ENCODE results near the gene DCC. TPM values are rescaled to one million over a fixed set of nuclear protein-coding genes. Genes with fewer than 3 reads are reported as not detected.

The DCC gene, protein sequence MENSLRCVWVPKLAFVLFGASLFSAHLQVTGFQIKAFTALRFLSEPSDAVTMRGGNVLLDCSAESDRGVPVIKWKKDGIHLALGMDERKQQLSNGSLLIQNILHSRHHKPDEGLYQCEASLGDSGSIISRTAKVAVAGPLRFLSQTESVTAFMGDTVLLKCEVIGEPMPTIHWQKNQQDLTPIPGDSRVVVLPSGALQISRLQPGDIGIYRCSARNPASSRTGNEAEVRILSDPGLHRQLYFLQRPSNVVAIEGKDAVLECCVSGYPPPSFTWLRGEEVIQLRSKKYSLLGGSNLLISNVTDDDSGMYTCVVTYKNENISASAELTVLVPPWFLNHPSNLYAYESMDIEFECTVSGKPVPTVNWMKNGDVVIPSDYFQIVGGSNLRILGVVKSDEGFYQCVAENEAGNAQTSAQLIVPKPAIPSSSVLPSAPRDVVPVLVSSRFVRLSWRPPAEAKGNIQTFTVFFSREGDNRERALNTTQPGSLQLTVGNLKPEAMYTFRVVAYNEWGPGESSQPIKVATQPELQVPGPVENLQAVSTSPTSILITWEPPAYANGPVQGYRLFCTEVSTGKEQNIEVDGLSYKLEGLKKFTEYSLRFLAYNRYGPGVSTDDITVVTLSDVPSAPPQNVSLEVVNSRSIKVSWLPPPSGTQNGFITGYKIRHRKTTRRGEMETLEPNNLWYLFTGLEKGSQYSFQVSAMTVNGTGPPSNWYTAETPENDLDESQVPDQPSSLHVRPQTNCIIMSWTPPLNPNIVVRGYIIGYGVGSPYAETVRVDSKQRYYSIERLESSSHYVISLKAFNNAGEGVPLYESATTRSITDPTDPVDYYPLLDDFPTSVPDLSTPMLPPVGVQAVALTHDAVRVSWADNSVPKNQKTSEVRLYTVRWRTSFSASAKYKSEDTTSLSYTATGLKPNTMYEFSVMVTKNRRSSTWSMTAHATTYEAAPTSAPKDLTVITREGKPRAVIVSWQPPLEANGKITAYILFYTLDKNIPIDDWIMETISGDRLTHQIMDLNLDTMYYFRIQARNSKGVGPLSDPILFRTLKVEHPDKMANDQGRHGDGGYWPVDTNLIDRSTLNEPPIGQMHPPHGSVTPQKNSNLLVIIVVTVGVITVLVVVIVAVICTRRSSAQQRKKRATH (N-terminal part only)
- 0.08 and 0.43 TPM in 2 replicates for total RNA-seq (2014; rRNA removed; shearing (Covaris generic))
- polyA plus RNA-seq (2015; cell fraction: cytosol; rRNA removed): 0.15 and 0.20 TPM in 2 replicates
- polyA plus RNA-seq (2015; cell fraction: nucleus; rRNA removed): 0.05 and 0.50 TPM in 2 replicates

DNA sequence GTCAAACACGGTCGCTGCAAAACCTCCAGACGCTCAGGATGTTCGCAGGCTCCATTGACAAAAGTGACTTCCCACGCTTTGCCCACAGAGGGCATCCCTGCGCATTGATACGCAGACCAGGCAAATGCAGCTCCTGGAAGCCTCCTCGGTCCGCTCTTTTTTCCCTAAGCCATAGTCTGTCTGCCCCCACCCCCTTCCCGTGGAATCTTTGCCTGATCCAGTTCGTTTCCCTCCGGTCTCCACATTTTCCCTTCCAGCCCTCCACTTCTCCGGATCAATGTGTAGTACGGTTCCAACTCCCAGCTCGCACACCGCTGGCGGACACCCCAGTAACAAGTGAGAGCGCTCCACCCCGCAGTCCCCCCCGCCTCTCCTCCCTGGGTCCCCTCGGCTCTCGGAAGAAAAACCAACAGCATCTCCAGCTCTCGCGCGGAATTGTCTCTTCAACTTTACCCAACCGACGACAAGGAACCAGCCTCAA, at the start of gene DCC:
TSS of gene DCC (plus strand) at position 307 of the 481 bp plus-strand sequence. CDS start 591 bp downstream, outside the sequence.
- in situ Hi-C loops (cut with HindIII; ENCODE audit: low pct_unique_long_range_greater_than_20kb, low sequenced_read_pairs): no loop called here
- peak; percentile 72 for DNase-seq (ENCODE audit: low read depth, low spot score)

DNA sequence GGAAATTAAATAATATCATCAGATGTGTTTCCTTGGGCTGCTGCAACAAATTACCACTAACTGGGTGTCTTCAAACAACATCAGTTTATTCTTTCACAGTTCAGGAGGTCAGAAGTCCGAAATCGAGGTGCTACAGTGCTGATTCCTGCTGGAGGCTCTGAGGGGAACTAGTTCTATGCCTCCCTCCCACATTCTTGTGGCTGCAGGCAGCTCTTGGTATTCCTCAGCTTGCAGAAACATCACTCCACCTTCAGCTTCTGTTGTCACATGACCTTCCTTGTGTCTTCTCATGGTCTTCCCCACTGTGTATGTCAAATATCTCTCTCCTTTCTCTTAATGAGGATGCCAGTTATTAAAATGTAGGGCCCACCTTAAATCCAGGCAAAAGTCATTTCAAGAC, 29.3 kb upstream of the DCC start:
- in situ Hi-C loops (cut with HindIII; ENCODE audit: low pct_unique_long_range_greater_than_20kb, low sequenced_read_pairs): no loop called here

DNA sequence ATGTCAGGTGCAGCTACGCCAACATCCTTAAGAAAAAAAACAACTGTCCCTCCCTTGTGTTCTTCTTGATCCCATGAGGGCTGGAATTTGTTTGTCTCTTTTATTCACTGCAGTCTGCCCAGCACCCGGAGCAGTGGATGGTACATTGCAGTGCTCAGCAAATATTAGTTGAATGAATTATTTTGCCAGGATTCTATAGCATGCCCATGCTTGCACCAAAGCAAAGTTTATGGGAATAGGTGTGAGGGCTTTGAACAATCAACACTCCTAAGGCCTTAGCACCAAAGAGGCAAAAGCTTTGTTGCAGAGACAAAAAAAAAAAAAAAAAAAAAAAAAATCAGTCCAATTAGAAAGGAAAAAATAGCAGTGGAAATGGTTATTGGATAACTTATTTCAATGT, 28.7 kb upstream of the DCC start:
- in situ Hi-C loops (cut with HindIII; ENCODE audit: low pct_unique_long_range_greater_than_20kb, low sequenced_read_pairs): no loop called here
- no peak for DNase-seq (ENCODE audit: low read depth, low spot score)

More for the DNA sequence above, 29.3 kb upstream of the DCC start:
- no peak for DNase-seq (ENCODE audit: low read depth, low spot score)

DNA sequence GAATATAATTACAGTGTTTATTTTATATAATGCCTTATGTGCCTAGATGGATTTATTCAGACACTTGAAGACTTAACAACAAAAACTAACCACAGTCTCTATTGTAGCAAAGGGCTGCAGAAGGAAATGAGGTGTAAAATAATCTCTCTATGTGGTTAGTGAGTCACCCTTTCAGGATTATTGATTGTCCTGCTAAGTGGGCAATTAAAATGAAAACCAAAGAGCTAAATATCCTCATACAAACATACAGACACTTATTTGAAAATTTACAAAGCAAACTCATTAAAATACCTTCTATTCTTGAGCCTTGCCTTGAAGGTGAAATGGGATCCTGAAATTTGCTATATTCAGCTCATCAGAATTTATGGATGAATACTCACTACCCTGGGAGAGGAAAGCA, 27.7 kb upstream of the DCC start:
- in situ Hi-C loops (cut with HindIII; ENCODE audit: low pct_unique_long_range_greater_than_20kb, low sequenced_read_pairs): no loop called here
- DNase-seq (ENCODE audit: low read depth, low spot score): no peak

DNA sequence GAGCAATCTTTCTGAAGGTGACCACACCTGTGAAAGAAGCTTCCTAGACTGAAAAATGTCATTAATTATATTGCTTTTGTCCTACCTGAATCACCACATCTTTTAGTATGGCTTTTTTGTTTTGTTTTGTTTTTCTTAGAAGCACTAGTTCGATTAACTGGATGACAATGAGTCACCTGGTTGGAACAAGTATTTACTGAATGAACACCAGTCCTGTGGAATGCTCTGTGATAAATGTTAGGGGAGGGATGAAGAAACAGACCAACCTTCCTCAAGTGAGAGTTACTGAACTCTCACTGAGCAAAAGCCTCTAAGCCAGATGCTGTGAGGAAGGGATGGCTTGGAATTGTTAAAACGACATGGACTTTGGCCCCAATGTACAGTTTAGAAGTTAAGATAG, 26.8 kb upstream of the DCC start:
- no peak for DNase-seq (ENCODE audit: low read depth, low spot score)
- in situ Hi-C loops (cut with HindIII; ENCODE audit: low pct_unique_long_range_greater_than_20kb, low sequenced_read_pairs): no loop called here

DNA sequence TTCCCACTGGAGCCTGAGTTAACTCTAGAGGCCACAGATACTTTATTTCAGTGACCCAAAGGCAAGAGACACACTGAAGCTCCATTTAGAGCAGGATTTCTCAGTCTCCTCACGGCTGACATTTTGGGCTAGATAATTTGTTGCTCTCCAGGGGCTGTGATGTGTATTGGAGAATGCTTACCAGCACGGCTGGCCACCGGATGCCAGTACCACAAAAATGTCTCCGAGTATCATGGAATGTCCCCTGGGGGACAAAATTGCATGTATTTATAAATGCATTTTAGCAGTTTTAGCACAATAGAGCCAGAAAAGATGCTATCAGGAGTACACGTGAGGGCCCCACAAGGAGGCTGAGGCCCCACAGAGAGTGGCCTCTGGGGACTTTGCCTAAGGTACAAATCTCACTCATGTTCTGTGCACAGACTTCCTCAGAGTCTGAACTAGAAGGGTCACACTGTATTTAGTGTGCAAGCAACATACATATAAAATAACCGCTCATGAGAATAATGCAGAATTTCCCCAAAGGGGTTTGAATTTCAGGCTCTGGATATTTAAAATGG, 20.5 kb upstream of the DCC start:
- no peak for DNase-seq (ENCODE audit: low read depth, low spot score)
- in situ Hi-C loops (cut with HindIII; ENCODE audit: low pct_unique_long_range_greater_than_20kb, low sequenced_read_pairs): no loop called here

DNA sequence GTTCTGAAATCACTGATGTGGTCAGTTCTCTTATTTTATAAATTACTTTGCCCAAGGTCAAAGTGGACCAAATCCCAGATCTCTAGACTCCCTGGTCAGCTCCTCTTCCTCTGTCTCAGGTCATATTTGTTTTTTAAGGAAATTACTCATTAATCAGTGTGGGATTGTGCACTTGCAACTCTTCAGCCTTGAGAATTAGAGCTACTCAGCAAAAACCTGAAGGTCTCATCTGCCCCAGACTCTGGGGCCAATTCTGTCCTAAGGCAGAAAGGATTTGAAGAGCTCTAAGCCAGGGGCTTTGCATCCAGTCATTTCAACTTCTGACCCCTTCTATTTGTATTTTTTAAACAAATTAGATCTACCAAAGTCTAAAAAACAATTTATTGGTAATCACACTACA, 17.7 kb upstream of the DCC start:
- DNase-seq (ENCODE audit: low read depth, low spot score): no peak
- in situ Hi-C loops (cut with HindIII; ENCODE audit: low pct_unique_long_range_greater_than_20kb, low sequenced_read_pairs): no loop called here

DNA sequence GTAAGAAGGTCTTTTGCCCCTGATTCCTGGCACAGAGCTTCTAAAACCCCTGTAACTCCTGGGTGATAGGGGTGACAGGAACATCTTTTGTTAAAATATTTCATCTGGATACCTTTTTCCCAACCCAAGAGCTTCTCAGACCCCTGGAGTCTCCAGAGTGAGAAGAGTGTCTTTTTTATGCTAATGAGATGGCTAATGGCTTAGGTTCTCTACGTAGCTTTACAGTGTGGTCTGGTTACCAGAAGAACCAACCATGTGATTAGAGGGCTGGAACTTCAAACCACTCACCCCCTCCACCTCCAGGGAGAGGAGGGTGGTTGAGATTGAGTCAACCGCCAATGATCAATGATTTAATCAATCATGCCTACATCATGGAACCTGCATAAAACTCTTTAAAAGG, 16.2 kb upstream of the DCC start:
- in situ Hi-C loops (cut with HindIII; ENCODE audit: low pct_unique_long_range_greater_than_20kb, low sequenced_read_pairs): no loop called here
- no peak for DNase-seq (ENCODE audit: low read depth, low spot score)

DNA sequence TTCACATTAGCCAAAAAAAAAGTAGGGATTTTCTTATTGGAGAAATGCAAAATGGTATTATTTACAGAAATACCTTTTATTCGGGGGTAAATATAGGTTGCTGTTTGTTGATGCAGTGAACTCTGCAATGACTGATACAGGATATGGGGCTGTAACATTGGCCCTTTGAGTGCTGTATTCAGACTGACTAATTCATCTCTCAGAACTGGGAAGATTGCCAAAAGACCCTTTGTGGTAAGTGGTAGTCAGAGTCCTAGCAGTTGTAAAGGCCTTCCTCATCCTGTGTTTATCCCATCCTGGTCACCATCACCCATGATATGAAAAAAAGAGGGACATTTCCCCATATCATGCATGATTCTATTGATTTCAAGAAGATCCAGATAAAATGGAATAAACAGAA, 14.0 kb upstream of the DCC start:
- no peak for DNase-seq (ENCODE audit: low read depth, low spot score)
- in situ Hi-C loops (cut with HindIII; ENCODE audit: low pct_unique_long_range_greater_than_20kb, low sequenced_read_pairs): no loop called here

DNA sequence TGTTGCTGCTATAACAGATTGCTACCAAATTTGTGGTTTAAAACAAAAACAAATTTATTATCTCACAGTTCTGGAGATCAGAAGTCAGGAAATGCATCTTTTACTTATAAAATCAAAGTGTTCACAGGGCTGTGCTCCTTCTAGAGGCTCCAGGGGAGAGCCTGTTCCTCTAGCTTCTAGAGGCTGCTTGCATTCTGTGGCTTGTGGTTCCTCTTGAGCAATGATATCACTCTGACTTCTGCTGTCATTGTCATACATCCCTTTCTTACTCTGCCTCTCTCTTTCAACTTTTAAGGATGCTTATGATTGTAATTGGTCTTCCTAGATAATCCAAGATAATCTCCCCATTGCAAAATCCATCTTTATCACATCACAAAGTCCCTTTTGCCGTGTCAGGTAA, 6.1 kb upstream of the DCC start:
- DNase-seq (ENCODE audit: low read depth, low spot score): no peak
- in situ Hi-C loops (cut with HindIII; ENCODE audit: low pct_unique_long_range_greater_than_20kb, low sequenced_read_pairs): no loop called here

DNA sequence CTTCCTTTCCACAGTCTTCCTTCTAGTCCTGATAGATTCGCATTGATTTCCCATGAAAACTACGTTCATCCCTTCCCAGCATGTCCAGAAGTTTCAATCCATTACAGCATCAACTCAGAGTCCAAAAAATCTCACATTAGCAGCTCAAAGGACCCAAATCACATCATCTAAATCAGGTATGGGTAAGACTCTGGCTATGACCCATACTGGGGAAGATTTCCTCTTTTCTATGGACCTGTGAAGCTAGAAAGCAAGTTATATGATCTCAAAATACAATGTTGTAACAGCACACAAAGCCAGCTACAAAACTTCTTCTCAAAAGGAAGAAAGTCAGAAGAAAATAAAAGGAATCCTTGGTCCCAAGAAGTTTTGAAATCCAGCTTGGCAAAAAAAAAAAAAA, 5.7 kb upstream of the DCC start:
- in situ Hi-C loops (cut with HindIII; ENCODE audit: low pct_unique_long_range_greater_than_20kb, low sequenced_read_pairs): no loop called here
- no peak for DNase-seq (ENCODE audit: low read depth, low spot score)

DNA sequence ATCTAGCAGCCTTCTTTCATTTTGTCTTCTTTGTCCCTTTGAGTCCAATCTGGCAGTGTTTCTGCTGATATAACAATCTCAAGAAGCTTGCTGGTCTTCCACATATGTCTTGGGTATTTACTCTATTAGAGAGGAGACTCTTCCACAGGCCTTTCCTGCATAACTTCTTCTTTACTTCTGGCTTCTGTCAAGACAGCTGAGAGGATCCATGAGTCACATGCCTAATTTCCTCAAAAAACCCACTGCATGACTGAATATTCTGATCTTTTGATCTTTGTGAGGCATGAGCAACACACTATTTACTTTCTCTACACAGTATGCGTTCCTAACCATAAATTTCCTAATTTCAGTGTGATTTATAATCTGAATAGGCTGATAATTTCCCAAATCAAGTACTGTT, 5.1 kb upstream of the DCC start:
- in situ Hi-C loops (cut with HindIII; ENCODE audit: low pct_unique_long_range_greater_than_20kb, low sequenced_read_pairs): no loop called here
- DNase-seq (ENCODE audit: low read depth, low spot score): no peak

DNA sequence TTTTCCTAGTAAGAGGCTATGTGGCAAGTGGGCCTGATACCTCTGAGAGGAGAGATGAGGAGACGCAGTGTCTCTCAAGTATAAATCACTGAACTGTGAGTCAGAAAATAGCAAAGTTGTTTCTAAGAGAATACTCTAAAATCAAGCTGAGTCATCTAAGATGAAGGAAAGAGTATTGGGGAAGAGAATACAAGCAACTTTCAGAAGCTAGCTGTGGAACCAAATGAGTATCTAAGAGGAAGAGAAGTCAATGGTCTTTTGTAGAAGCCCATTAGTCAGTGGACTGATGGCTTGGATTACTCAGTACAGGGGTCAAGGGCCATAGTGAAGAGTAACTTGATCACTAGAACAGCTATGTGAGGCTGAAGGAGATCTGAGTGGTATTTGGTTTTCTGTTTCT, 2.7 kb upstream of the DCC start:
- DNase-seq (ENCODE audit: low read depth, low spot score): no peak
- in situ Hi-C loops (cut with HindIII; ENCODE audit: low pct_unique_long_range_greater_than_20kb, low sequenced_read_pairs): no loop called here

DNA sequence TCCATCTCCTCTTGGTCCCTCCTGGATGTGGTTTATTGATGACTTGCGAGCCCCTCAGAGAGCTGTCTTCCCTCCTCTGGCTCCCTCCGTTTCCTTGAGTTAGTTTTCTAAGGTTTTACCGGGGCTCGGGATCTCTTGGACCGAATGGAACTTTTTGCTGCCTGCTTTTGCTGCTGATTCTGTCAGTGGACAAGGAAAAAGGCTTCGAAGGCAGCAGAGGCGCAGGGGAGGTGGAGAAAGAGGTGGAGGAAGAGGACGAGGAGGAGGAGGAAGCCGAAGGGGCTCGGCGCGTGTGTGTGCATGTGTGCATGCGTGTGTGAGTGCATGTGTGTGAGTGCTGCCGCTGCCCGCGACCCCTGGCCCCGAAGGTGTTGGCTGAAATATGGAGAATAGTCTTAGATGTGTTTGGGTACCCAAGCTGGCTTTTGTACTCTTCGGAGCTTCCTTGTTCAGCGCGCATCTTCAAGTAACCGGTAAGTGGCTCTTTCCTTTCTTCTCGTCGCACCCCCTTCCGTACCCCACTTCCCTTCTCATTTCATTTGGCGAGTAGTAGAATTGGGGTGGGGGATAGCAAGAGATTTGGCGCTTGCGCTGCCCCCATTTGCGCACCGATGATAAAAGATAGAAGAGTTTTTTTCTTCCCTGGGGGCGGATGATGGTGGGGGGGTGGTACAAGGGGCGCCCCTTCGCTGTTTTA, 557 bp downstream of the DCC start:
- DNase-seq (ENCODE audit: low read depth, low spot score): no peak
- in situ Hi-C loops (cut with HindIII; ENCODE audit: low pct_unique_long_range_greater_than_20kb, low sequenced_read_pairs): no loop called here

DNA sequence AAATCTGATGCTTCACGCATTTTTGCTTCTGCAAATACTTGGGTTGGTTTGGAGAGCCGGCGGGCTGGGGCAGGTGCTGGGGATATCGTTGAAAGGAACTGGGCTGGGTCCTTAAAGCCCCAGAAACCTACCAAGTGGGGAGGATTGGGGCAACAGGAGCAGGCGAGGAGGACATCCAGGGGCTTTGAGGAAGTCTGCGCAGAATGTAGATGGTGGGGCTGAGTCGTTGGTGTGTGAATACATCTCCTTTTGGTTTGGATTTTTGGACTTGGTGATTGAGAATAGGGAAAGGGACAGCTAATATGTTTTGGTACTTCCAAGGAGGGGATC, 1.1 kb downstream of the DCC start:
- no peak for DNase-seq (ENCODE audit: low read depth, low spot score)
- in situ Hi-C loops (cut with HindIII; ENCODE audit: low pct_unique_long_range_greater_than_20kb, low sequenced_read_pairs): no loop called here

DNA sequence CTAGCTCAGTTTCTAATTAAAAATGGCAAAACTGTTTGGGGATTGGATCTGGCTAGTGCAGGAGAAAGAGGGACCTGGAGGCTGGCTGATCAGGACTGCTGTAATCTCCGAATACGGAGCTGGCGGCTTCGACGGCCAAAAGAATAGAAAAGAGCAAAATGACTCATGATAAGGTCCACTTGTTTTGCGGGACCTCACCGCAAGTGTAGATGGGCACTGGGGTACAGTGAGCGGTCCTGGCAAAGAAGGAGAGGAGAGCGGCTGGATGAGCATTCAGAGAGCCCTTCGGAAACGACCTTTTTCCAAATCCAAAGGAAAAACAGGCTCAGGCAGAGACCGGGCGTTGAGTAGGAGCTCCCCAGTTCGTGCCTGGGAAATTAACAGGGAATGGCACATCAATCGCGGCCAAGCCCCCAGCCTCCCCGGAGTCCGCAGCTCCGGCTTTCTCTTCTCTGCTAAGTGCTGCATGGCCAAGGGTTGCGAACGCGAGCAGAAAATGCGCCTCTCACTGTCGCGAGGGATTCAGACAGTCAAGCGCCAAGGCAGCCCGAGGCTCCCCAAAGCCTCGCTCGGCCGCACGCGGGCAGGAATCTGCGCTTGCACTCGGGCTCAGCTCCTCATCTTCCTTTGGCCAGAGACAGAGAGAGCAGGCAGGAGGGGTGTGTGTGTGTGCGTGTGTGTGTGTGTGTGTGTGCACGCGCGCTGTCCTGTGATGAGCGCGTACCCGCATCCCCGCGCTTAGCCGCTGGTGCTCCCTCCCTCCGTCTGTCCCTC, 1.8 kb downstream of the DCC start:
- DNase-seq (ENCODE audit: low read depth, low spot score): no peak

DNA sequence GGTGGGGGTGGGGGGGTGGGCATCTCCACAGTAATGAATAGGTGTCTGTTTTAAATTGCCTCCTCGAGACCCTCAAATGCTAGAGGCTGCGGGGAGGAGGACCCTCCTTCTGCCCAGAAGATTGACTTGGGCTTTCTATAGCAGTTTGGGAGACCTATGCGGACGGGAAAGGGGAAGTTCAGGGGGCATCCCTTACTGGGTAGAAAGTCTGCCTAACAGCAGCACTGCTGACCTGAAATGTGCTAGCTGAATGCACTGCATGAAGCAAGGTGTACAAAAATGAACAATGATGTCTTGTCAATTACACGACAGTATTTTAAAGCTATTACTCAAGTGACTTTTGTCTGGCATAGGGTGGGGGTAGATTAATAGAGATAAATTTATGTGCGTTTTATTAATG, 2.5 kb downstream of the DCC start:
- in situ Hi-C loops (cut with HindIII; ENCODE audit: low pct_unique_long_range_greater_than_20kb, low sequenced_read_pairs): no loop called here
- DNase-seq (ENCODE audit: low read depth, low spot score): no peak

More for the DNA sequence above, 1.8 kb downstream of the DCC start:
- in situ Hi-C loops (cut with HindIII; ENCODE audit: low pct_unique_long_range_greater_than_20kb, low sequenced_read_pairs): no loop called here
